Left lobe of liver (tissue), 2 donors: ENCODE results near the gene NDUFV1. TPM values are rescaled to one million over a fixed set of nuclear protein-coding genes. Genes with fewer than 3 reads are reported as not detected.
"Not testable (repeated sequence)": the region's sequence is repeated elsewhere in the genome, so short reads cannot be mapped to it uniquely, and the experiment has no call there.

Experiments used
- ATAC-seq: fragments of 200-7000 bp; cut with Tn5 transposase; one replicate; pipeline ENCODE4 v1.9.1; 2020; ENCODE audit warnings: mild to moderate bottlenecking, moderate library complexity
- DNase-seq: peaks from one replicate; pipeline ENCODE4 v3.0.0-alpha.2; 2020; ENCODE audit warnings: low spot score
- total RNA-seq: library from RNA; stranded (reverse); gene quantifications from one replicate; pipeline ENCODE4 v1.2.1, GENCODE V29; 2021
- donor health status: DM: no; HTN: no; CAD: no; lungs with moderate emphysema.
- donor health status: DM: no; HTN: yes; CAD: no.

Gene NDUFV1
- total RNA-seq, 1 donor from 2014 or later, result 192 TPM

- ATAC-seq (no peak), DNase-seq (no peak)
Measured at GRCh38 chr11:67651976-67652781, 45.4 kb downstream of the NDUFV1 start.

- no peak for ATAC-seq
- DNase-seq, result no peak
Measured at GRCh38 chr11:67652965-67653845, 46.5 kb downstream of the NDUFV1 start.

- ATAC-seq (no peak), DNase-seq (no peak)
Measured at GRCh38 chr11:67654225-67654624, 47.5 kb downstream of the NDUFV1 start.

GRCh38 chr11:67656278-67656922 is 49.7 kb downstream of the NDUFV1 start:
- DNase-seq (no peak), ATAC-seq (no peak)

DNA sequence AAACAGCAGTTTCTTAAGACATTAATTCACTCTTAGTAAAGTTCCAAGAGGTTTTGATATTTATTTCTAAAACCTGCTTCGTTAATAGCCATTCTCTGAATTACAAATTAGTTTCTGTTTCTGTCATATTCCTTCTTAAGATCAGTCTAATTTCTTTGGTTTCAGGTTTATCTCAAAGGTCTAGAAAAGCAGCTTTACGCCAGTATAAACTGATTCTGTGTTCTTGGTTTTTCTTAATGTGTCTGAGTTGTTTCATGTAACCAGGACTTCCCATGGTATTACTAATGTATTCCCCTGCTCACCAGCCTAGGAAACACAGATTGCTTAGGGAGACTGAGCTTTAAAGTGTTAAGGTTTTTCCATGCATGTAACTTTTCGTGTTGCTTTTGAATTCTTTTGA is 50.6 kb downstream of the NDUFV1 start:
- DNase-seq (no peak), ATAC-seq (no peak)

GRCh38 chr11:67659651-67660165 is 53.0 kb downstream of the NDUFV1 start:
- not testable (repeated sequence) for ATAC-seq, DNase-seq

- not testable (repeated sequence) for ATAC-seq, DNase-seq
Measured at GRCh38 chr11:67660752-67661151, 54.0 kb downstream of the NDUFV1 start.

Other genes with a start within 250 kb of the NDUFV1 start
- gene CLCF1, start 233.3 kb upstream of the NDUFV1 start, total RNA-seq, result 0.43 TPM
- gene RAD9A, start 214.9 kb upstream of the NDUFV1 start, total RNA-seq, result 14.9 TPM
- 63.1 TPM for gene PPP1CA, start 205.1 kb upstream of the NDUFV1 start, total RNA-seq
- 1.1 TPM for gene TBC1D10C, start 202.9 kb upstream of the NDUFV1 start, total RNA-seq
- 0.28 TPM for gene CARNS1, start 191.3 kb upstream of the NDUFV1 start, total RNA-seq
- gene RPS6KB2, start 178.4 kb upstream of the NDUFV1 start, total RNA-seq, result 31.5 TPM
- gene PTPRCAP, start 169.3 kb upstream of the NDUFV1 start, total RNA-seq, result 2.2 TPM
- gene CORO1B, start 163.5 kb upstream of the NDUFV1 start, total RNA-seq, result 44.1 TPM
- not detected for gene GPR152, start 154.2 kb upstream of the NDUFV1 start, total RNA-seq
- gene CABP4, start 151.6 kb upstream of the NDUFV1 start, total RNA-seq, result 1.1 TPM
- gene TMEM134, start 137.7 kb upstream of the NDUFV1 start, total RNA-seq, result 38.9 TPM
- gene AIP, start 123.9 kb upstream of the NDUFV1 start, total RNA-seq, result 26.3 TPM
- 19.2 TPM for gene PITPNM1, start 101.6 kb upstream of the NDUFV1 start, total RNA-seq
- gene CDK2AP2, start 98.8 kb upstream of the NDUFV1 start, total RNA-seq, result 67.4 TPM
- gene CABP2, start 83.5 kb upstream of the NDUFV1 start, total RNA-seq, result not detected
- gene GSTP1, start 23.1 kb upstream of the NDUFV1 start, total RNA-seq, result 30.9 TPM
- gene NUDT8, start 23.0 kb downstream of the NDUFV1 start, total RNA-seq, result 41.6 TPM
- gene TBX10, start 32.8 kb downstream of the NDUFV1 start, total RNA-seq, result 0.15 TPM
- 9.7 TPM for gene ACY3, start 43.8 kb downstream of the NDUFV1 start, total RNA-seq
- gene ALDH3B2, start 67.7 kb downstream of the NDUFV1 start, total RNA-seq, result not detected